Mucosa of stomach (tissue), 1 donor: ENCODE results near the gene GP2.

Source experiments
- H3K27me3 ChIP-seq: one replicate; pipeline ENCODE4 v1.7.0; 2013; ENCODE audit warnings: mild to moderate bottlenecking, low read length; ENCODE audit not compliant: control insufficient read depth, insufficient read depth
- H3K36me3 ChIP-seq: one replicate; pipeline ENCODE4 v1.7.0; 2013; ENCODE audit warnings: low read length; ENCODE audit not compliant: control insufficient read depth, insufficient read depth
- H3K4me1 ChIP-seq: one replicate; pipeline ENCODE4 v1.7.0; 2013; ENCODE audit warnings: mild to moderate bottlenecking, low read length; ENCODE audit not compliant: control insufficient read depth, insufficient read depth
- H3K4me3 ChIP-seq: one replicate; pipeline ENCODE4 v1.7.0; 2013; ENCODE audit warnings: low read length
- H3K9ac ChIP-seq: one replicate; pipeline ENCODE4 v1.7.0; 2013; ENCODE audit warnings: mild to moderate bottlenecking, low read length, moderate library complexity
- H3K9me3 ChIP-seq: one replicate; pipeline ENCODE4 v1.7.0; 2013; ENCODE audit warnings: mild to moderate bottlenecking, low read length, moderate library complexity; ENCODE audit not compliant: control insufficient read depth
- donor health status: Pancreatic carcinoma.

The GP2 gene

GRCh38 chr16:20327444-20328041, at the start of gene GP2:
Gene GP2 (minus strand): TSS chr16:20327513. CDS start chr16:20326431, 1,082 bp downstream.
- peaks cover 4% of the 10 kb centered on the region for H3K27me3 ChIP-seq
- H3K9ac ChIP-seq, result no peak within 1 kb of the TSS
- no peaks in the 10 kb centered on the region for H3K9me3 ChIP-seq
- no peaks in the 10 kb centered on the region for H3K36me3 ChIP-seq
- H3K4me3 ChIP-seq, result no peak within 1 kb of the TSS
- peaks cover 30% of the 10 kb centered on the region for H3K4me1 ChIP-seq

- Histone ChIP-seq H3K27me3 (no peaks in the 10 kb centered on the region), H3K9me3 (no peaks in the 10 kb centered on the region), H3K4me3 (no peak overlapping the region), H3K4me1 (no peaks in the 10 kb centered on the region), H3K36me3 (no peaks in the 10 kb centered on the region), H3K9ac (no peak overlapping the region)
These were observed 45.4 kb upstream of the GP2 start for GRCh38 chr16:20372701-20373100.

- Histone ChIP-seq H3K36me3 (no peaks in the 10 kb centered on the region), H3K4me1 (no peaks in the 10 kb centered on the region), H3K9ac (no peak overlapping the region)
These were observed 42.2 kb upstream of the GP2 start for GRCh38 chr16:20369452-20370054.

GRCh38 chr16:20364051-20364450, 36.7 kb upstream of the GP2 start:
- Histone ChIP-seq H3K4me3 (no peak overlapping the region), H3K4me1 (no peaks in the 10 kb centered on the region), H3K36me3 (no peaks in the 10 kb centered on the region), H3K27me3 (no peaks in the 10 kb centered on the region), H3K9me3 (no peaks in the 10 kb centered on the region), H3K9ac (no peak overlapping the region)

More at GRCh38 chr16:20369452-20370054, 42.2 kb upstream of the GP2 start:
- H3K9me3 ChIP-seq, result no peaks in the 10 kb centered on the region
- H3K27me3 ChIP-seq, result no peaks in the 10 kb centered on the region
- no peak overlapping the region for H3K4me3 ChIP-seq

- Histone ChIP-seq H3K9me3 (no peaks in the 10 kb centered on the region), H3K9ac (no peak overlapping the region), H3K4me1 (no peaks in the 10 kb centered on the region), H3K4me3 (no peak overlapping the region), H3K27me3 (no peaks in the 10 kb centered on the region), H3K36me3 (no peaks in the 10 kb centered on the region)
These were observed 35.9 kb upstream of the GP2 start for GRCh38 chr16:20363191-20363590.

GRCh38 chr16:20359997-20360396, 32.7 kb upstream of the GP2 start:
- Histone ChIP-seq H3K9me3 (no peaks in the 10 kb centered on the region), H3K27me3 (no peaks in the 10 kb centered on the region), H3K4me3 (no peak overlapping the region), H3K4me1 (no peaks in the 10 kb centered on the region), H3K9ac (no peak overlapping the region), H3K36me3 (no peaks in the 10 kb centered on the region)

- no peaks in the 10 kb centered on the region for H3K27me3 ChIP-seq
- no peaks in the 10 kb centered on the region for H3K9me3 ChIP-seq
- no peak overlapping the region for H3K9ac ChIP-seq
- no peaks in the 10 kb centered on the region for H3K36me3 ChIP-seq
- H3K4me3 ChIP-seq, result no peak overlapping the region
- no peaks in the 10 kb centered on the region for H3K4me1 ChIP-seq
These were observed 27.9 kb upstream of the GP2 start for GRCh38 chr16:20355114-20355782.

GRCh38 chr16:20353379-20353778, 26.1 kb upstream of the GP2 start:
- Histone ChIP-seq H3K4me1 (peaks cover 4% of the 10 kb centered on the region), H3K9ac (no peak overlapping the region), H3K36me3 (no peaks in the 10 kb centered on the region), H3K4me3 (no peak overlapping the region), H3K9me3 (no peaks in the 10 kb centered on the region), H3K27me3 (no peaks in the 10 kb centered on the region)

- H3K4me1 ChIP-seq, result peaks cover 4% of the 10 kb centered on the region
- no peaks in the 10 kb centered on the region for H3K36me3 ChIP-seq
- no peak within 1 kb of the TSS for H3K4me3 ChIP-seq
- H3K27me3 ChIP-seq, result no peaks in the 10 kb centered on the region
- H3K9me3 ChIP-seq, result no peaks in the 10 kb centered on the region
- no peak within 1 kb of the TSS for H3K9ac ChIP-seq
These were observed 25.3 kb upstream of the GP2 start, which contains the start of gene UMOD for GRCh38 chr16:20352615-20353014. Gene UMOD (minus strand): TSS chr16:20352715. CDS start chr16:20350737, 1,978 bp downstream.

- Histone ChIP-seq H3K9me3 (no peaks in the 10 kb centered on the region), H3K36me3 (no peaks in the 10 kb centered on the region), H3K9ac (no peak overlapping the region), H3K4me1 (peaks cover 4% of the 10 kb centered on the region), H3K4me3 (no peak overlapping the region), H3K27me3 (no peaks in the 10 kb centered on the region)
These were observed 22.3 kb upstream of the GP2 start for GRCh38 chr16:20349615-20350014.

GRCh38 chr16:20348365-20349185, 21.3 kb upstream of the GP2 start:
- Histone ChIP-seq H3K4me3 (no peak overlapping the region), H3K9ac (no peak overlapping the region), H3K36me3 (no peaks in the 10 kb centered on the region), H3K9me3 (no peaks in the 10 kb centered on the region), H3K27me3 (no peaks in the 10 kb centered on the region), H3K4me1 (peaks cover 4% of the 10 kb centered on the region)
